Naive thymus-derived CD4-positive, alpha-beta T cell (primary cell): ENCODE measurements around the gene ITPR3. TPM values are rescaled to one million over a fixed set of nuclear protein-coding genes. Genes with fewer than 3 reads are reported as not detected.

Experiments
- ATAC-seq: fragments of 150-1000 bp; cut with Tn5 transposase; 2 replicates; pipeline ENCODE4 v1.10.0; 2021; ENCODE audit warnings: mild to moderate bottlenecking, moderate library complexity
- CTCF ChIA-PET: fragments of 350-600 bp; sonication (Branson Sonifier 250); formaldehyde crosslinking; loops from one replicate; lab custom pipeline; 2021; ENCODE audit warnings: antibody characterized with exemption; lab: Charles Lee
- POLR2A ChIA-PET: fragments of 350-600 bp; sonication (Branson Sonifier 250); formaldehyde crosslinking; loops from one replicate; lab custom pipeline; 2021; ENCODE audit warnings: antibody characterized with exemption, inconsistent platforms; lab: Charles Lee
- DNase-seq, 9 donors: peaks; one replicate each; pipeline versions ENCODE4 v3.0.0 to v3.0.0-alpha.2; 2020 to 2022; ENCODE audit warnings: mixed read lengths in 1 of 9
- H3K27ac ChIP-seq: one replicate; pipeline ENCODE4 v1.7.0; 2013; ENCODE audit warnings: mild to moderate bottlenecking, low read depth, low read length, moderate library complexity
- H3K27me3 ChIP-seq, 2 donors: one replicate each; pipeline ENCODE4 v1.7.0; 2013; ENCODE audit warnings: low read length in 2 of 2, mild to moderate bottlenecking in 2 of 2, moderate library complexity in 2 of 2; ENCODE audit not compliant: control insufficient read depth in 2 of 2, insufficient read depth in 2 of 2
- H3K36me3 ChIP-seq, 3 experiments: 1 replicate in 2 of 3; 2 replicates in 1 of 3; pipeline ENCODE4 v1.7.0; 2013; ENCODE audit warnings: low read length in 3 of 3, mild to moderate bottlenecking in 3 of 3, moderate library complexity in 1 of 3; ENCODE audit not compliant: insufficient read depth in 3 of 3, control insufficient read depth in 2 of 3
- H3K4me1 ChIP-seq, 2 donors: one replicate each; pipeline ENCODE4 v1.7.0; 2013; ENCODE audit warnings: low read length in 2 of 2, mild to moderate bottlenecking in 2 of 2, moderate library complexity in 1 of 2; ENCODE audit not compliant: control insufficient read depth in 2 of 2, insufficient read depth in 2 of 2
- H3K4me3 ChIP-seq: 2 replicates; pipeline ENCODE4 v1.7.0; 2013; ENCODE audit warnings: mild to moderate bottlenecking, low read length
- H3K9me3 ChIP-seq, 3 experiments: 1 replicate in 2 of 3; 2 replicates in 1 of 3; pipeline ENCODE4 v1.7.0; 2013; ENCODE audit warnings: low read length in 3 of 3; ENCODE audit not compliant: control insufficient read depth in 2 of 3
- H3K27ac Mint-ChIP-seq, 9 donors: one replicate each; pipeline ENCODE4 v1.8.0; 2020 to 2022; ENCODE audit warnings: mixed read lengths in 9 of 9, mild to moderate bottlenecking in 8 of 9, moderate library complexity in 5 of 9, inconsistent platforms in 2 of 9
- H3K27me3 Mint-ChIP-seq, 5 donors: one replicate each; pipeline ENCODE4 v1.8.0; 2021 to 2022; ENCODE audit warnings: mixed read lengths in 5 of 5, mild to moderate bottlenecking in 1 of 5
- H3K36me3 Mint-ChIP-seq, 5 donors: one replicate each; pipeline ENCODE4 v1.8.0; 2020 to 2022; ENCODE audit warnings: mixed read lengths in 5 of 5, mild to moderate bottlenecking in 3 of 5, inconsistent platforms in 1 of 5
- H3K4me1 Mint-ChIP-seq, 7 donors: one replicate each; pipeline ENCODE4 v1.8.0; 2020 to 2022; ENCODE audit warnings: mixed read lengths in 7 of 7, mild to moderate bottlenecking in 3 of 7, inconsistent platforms in 1 of 7
- H3K4me3 Mint-ChIP-seq, 10 donors: one replicate each; pipeline ENCODE4 v1.8.0; 2020 to 2022; ENCODE audit warnings: mild to moderate bottlenecking in 10 of 10, mixed read lengths in 10 of 10, moderate library complexity in 6 of 10, inconsistent platforms in 2 of 10
- H3K9me3 Mint-ChIP-seq, 11 donors: one replicate each; pipeline ENCODE4 v1.8.0; 2020 to 2022; ENCODE audit warnings: mixed read lengths in 11 of 11, mild to moderate bottlenecking in 4 of 11, inconsistent platforms in 1 of 11, moderate library complexity in 1 of 11
- intact Hi-C, 2 donors: fragments of 100-400 bp; cut with micrococcal nuclease; formaldehyde crosslinking; loops; one replicate each; pipeline ENCODE4 v1.15.1; 2023
- polyA plus RNA-seq, 2 donors: library from polyadenylated mRNA; unstranded; fragments of 300-500 nt; fragmentation: Illumina TruSeq; gene quantifications; one replicate each; pipeline ENCODE4 v1.2.3, GENCODE V29; 2021
- total RNA-seq, 6 experiments: library from RNA in 5 of 6; stranded (reverse) in 5 of 6; gene quantifications; 1 replicate in 5 of 6; 2 replicates in 1 of 6; pipeline ENCODE4 v1.2.3 and lab custom pipeline; 2021 to 2026

ITPR3 gene
- total and polyA plus RNA-seq, 7 experiments from 2014 or later, result 1.7 to 65.7 (median 41.4) TPM

GRCh38 chr6:33676416-33677142 is 55.5 kb downstream of the ITPR3 start:
- ChIA-PET POLR2A (no interaction called here), CTCF (interaction anchor here (1.4 kb wide), 1 partner anchor 21 kb away, joined by 3 read pairs; no protein-coding TSS in a partner anchor)
- intact Hi-C loops, result no loop called here

GRCh38 chr6:33677143-33677660 is 56.1 kb downstream of the ITPR3 start:
- Histone ChIP-seq H3K36me3 (peaks cover 8 to 95% (median 33%) of the 10 kb centered on the region in 3 experiments), H3K4me3 (no peak overlapping the region), H3K4me1 (no peaks in the 10 kb centered on the region), H3K27ac (no peak overlapping the region), H3K9me3 (no peaks in the 10 kb centered on the region), H3K27me3 (no peaks in the 10 kb centered on the region)
- DNase-seq (no peak), ATAC-seq (no peak)
- CTCF ChIA-PET, result no interaction called here
- Mint-ChIP-seq H3K9me3 (no peaks in the 10 kb centered on the region), H3K27ac (peak overlapping the region in 1 of 9 donors; percentile 57), H3K36me3 (peaks cover 8 to 54% (median 14%) of the 10 kb centered on the region in 5 donors), H3K27me3 (no peaks in the 10 kb centered on the region), H3K4me3 (no peak overlapping the region), H3K4me1 (peaks cover 0 to 2% (median 0%) of the 10 kb centered on the region in 7 donors)
- intact Hi-C loops, result no loop called here
- POLR2A ChIA-PET, result no interaction called here

More at GRCh38 chr6:33676416-33677142, 55.5 kb downstream of the ITPR3 start:
- Mint-ChIP-seq H3K4me1 (peaks cover 0 to 2% (median 0%) of the 10 kb centered on the region in 7 donors), H3K27me3 (no peaks in the 10 kb centered on the region), H3K27ac (peak overlapping the region in 1 of 9 donors; percentile 32), H3K9me3 (no peaks in the 10 kb centered on the region), H3K36me3 (peaks cover 8 to 56% (median 14%) of the 10 kb centered on the region in 5 donors), H3K4me3 (no peak overlapping the region)
- Histone ChIP-seq H3K4me3 (no peak overlapping the region), H3K36me3 (peaks cover 8 to 97% (median 33%) of the 10 kb centered on the region in 3 experiments), H3K27ac (no peak overlapping the region), H3K4me1 (no peaks in the 10 kb centered on the region), H3K9me3 (no peaks in the 10 kb centered on the region), H3K27me3 (no peaks in the 10 kb centered on the region)
- ATAC-seq, result no peak
- DNase-seq, result no peak

GRCh38 chr6:33677689-33678088 is 56.6 kb downstream of the ITPR3 start:
- intact Hi-C loops, result no loop called here
- ATAC-seq (no peak), DNase-seq (no peak)
- Histone ChIP-seq H3K9me3 (no peaks in the 10 kb centered on the region), H3K4me1 (peaks cover 0 to 2% of the 10 kb centered on the region in 2 donors), H3K4me3 (no peak overlapping the region), H3K27ac (no peak overlapping the region), H3K36me3 (peaks cover 8 to 95% (median 38%) of the 10 kb centered on the region in 3 experiments), H3K27me3 (no peaks in the 10 kb centered on the region)
- POLR2A ChIA-PET, result no interaction called here
- peaks cover 8 to 59% (median 18%) of the 10 kb centered on the region in 5 donors for H3K36me3 Mint-ChIP-seq
- H3K27ac Mint-ChIP-seq, result peak overlapping the region in 2 of 9 donors; percentile 57 to 76
- CTCF ChIA-PET, result no interaction called here
- no peaks in the 10 kb centered on the region for H3K9me3 Mint-ChIP-seq
- no peaks in the 10 kb centered on the region for H3K27me3 Mint-ChIP-seq
- no peak overlapping the region for H3K4me3 Mint-ChIP-seq
- peaks cover 0 to 6% (median 0%) of the 10 kb centered on the region in 7 donors for H3K4me1 Mint-ChIP-seq

- DNase-seq (no peak), ATAC-seq (no peak)
- Mint-ChIP-seq H3K9me3 (no peaks in the 10 kb centered on the region), H3K27me3 (no peaks in the 10 kb centered on the region), H3K36me3 (peaks cover 8 to 60% (median 19%) of the 10 kb centered on the region in 5 donors), H3K4me1 (peaks cover 0 to 12% (median 0%) of the 10 kb centered on the region in 7 donors), H3K27ac (peak overlapping the region in 1 of 9 donors; percentile 18), H3K4me3 (no peak overlapping the region)
- H3K4me3 ChIP-seq, result no peak overlapping the region
- intact Hi-C loops, result no loop called here
- ChIA-PET CTCF (no interaction called here), POLR2A (no interaction called here)
- H3K27me3 ChIP-seq, result no peaks in the 10 kb centered on the region
- H3K9me3 ChIP-seq, result no peaks in the 10 kb centered on the region
- H3K27ac ChIP-seq, result no peak overlapping the region
- peaks cover 0 to 9% of the 10 kb centered on the region in 2 donors for H3K4me1 ChIP-seq
- H3K36me3 ChIP-seq, result peaks cover 4 to 94% (median 39%) of the 10 kb centered on the region in 3 experiments
Observed at GRCh38 chr6:33678233-33678931, 57.3 kb downstream of the ITPR3 start.

GRCh38 chr6:33678932-33679490 is 57.9 kb downstream of the ITPR3 start:
- H3K36me3 Mint-ChIP-seq, result peaks cover 8 to 63% (median 19%) of the 10 kb centered on the region in 5 donors
- H3K27ac Mint-ChIP-seq, result no peak overlapping the region
- Histone ChIP-seq H3K27ac (no peak overlapping the region), H3K4me1 (peaks cover 0 to 11% of the 10 kb centered on the region in 2 donors), H3K27me3 (no peaks in the 10 kb centered on the region), H3K9me3 (no peaks in the 10 kb centered on the region), H3K36me3 (peaks cover 0 to 94% (median 33%) of the 10 kb centered on the region in 3 experiments), H3K4me3 (no peak overlapping the region)
- ATAC-seq (no peak), DNase-seq (no peak)
- H3K4me1 Mint-ChIP-seq, result peaks cover 0 to 16% (median 0%) of the 10 kb centered on the region in 7 donors
- ChIA-PET CTCF (no interaction called here), POLR2A (no interaction called here)
- no peak overlapping the region for H3K4me3 Mint-ChIP-seq
- no peaks in the 10 kb centered on the region for H3K9me3 Mint-ChIP-seq
- intact Hi-C loops, result no loop called here
- no peaks in the 10 kb centered on the region for H3K27me3 Mint-ChIP-seq

GRCh38 chr6:33679761-33680160 is 58.6 kb downstream of the ITPR3 start:
- Histone ChIP-seq H3K27me3 (no peaks in the 10 kb centered on the region), H3K36me3 (peaks cover 0 to 94% (median 30%) of the 10 kb centered on the region in 3 experiments), H3K27ac (no peak overlapping the region), H3K9me3 (no peaks in the 10 kb centered on the region), H3K4me3 (no peak overlapping the region), H3K4me1 (peaks cover 0 to 11% of the 10 kb centered on the region in 2 donors)
- no peaks in the 10 kb centered on the region for H3K9me3 Mint-ChIP-seq
- DNase-seq (no peak), ATAC-seq (no peak)
- intact Hi-C loops, result no loop called here
- no peaks in the 10 kb centered on the region for H3K27me3 Mint-ChIP-seq
- H3K27ac Mint-ChIP-seq, result peak overlapping the region in 1 of 9 donors; percentile 51
- CTCF ChIA-PET, result no interaction called here
- H3K4me3 Mint-ChIP-seq, result no peak overlapping the region
- POLR2A ChIA-PET, result no interaction called here
- H3K36me3 Mint-ChIP-seq, result peaks cover 8 to 59% (median 19%) of the 10 kb centered on the region in 5 donors
- peaks cover 0 to 16% (median 0%) of the 10 kb centered on the region in 7 donors for H3K4me1 Mint-ChIP-seq
